ENCODE data around the gene MYL6B.

The MYL6B gene

GRCh38 chr12:56104815-56105608 is 47.4 kb upstream of the MYL6B start:
- H3K27ac ChIP-seq = peak overlapping the region; percentile 83
- no peak for DNase-seq (ENCODE audit: low spot score)
- ChIA-PET CTCF (interaction anchor here (0.6 to 1.6 kb wide), 4 partner anchors 20 to 371 kb away, joined by 3 to 5 read pairs (median 4); no protein-coding TSS in a partner anchor), POLR2A (ENCODE audit: low non-redundant PET) (interaction anchor here (0.8 to 2.7 kb wide), 5 partner anchors 10 to 60 kb away, joined by 3 to 10 read pairs (median 5); partner anchors contain the start of gene ZC3H10)
- no peak for TF ChIP-seq CTCF (conservative IDR thresholded peaks at IDR 0.05; ENCODE audit: low read depth)

- POLR2A ChIA-PET (ENCODE audit: low non-redundant PET) = interaction anchor here (2.7 kb wide), 1 partner anchor 12 kb away, joined by 10 read pairs; the partner anchor contains the start of gene ZC3H10
- TF ChIP-seq CTCF (conservative IDR thresholded peaks at IDR 0.05; ENCODE audit: low read depth) = no peak
- no peak for DNase-seq (ENCODE audit: low spot score)
- no peak overlapping the region for H3K27ac ChIP-seq
- CTCF ChIA-PET = interaction anchor here (0.6 to 1.6 kb wide), 4 partner anchors 26 to 371 kb away, joined by 3 to 5 read pairs (median 4); no protein-coding TSS in a partner anchor
Observed at GRCh38 chr12:56105609-56105902, 46.8 kb upstream of the MYL6B start.

- H3K27ac ChIP-seq = no peak overlapping the region
- CTCF ChIA-PET = interaction anchor here (0.7 to 1.2 kb wide), 3 partner anchors 28 to 82 kb away, joined by 3 to 5 read pairs (median 4); partner anchors contain the start of genes ERBB3 and SMARCC2
- POLR2A ChIA-PET (ENCODE audit: low non-redundant PET) = no interaction called here
- no peak for DNase-seq (ENCODE audit: low spot score)
- TF ChIP-seq CTCF (conservative IDR thresholded peaks at IDR 0.05; ENCODE audit: low read depth) = no peak
Observed at GRCh38 chr12:56107242-56107641, 45.1 kb upstream of the MYL6B start.

- DNase-seq (ENCODE audit: low spot score) = peak; percentile 65
- POLR2A ChIA-PET (ENCODE audit: low non-redundant PET) = no interaction called here
- no peak for TF ChIP-seq CTCF (conservative IDR thresholded peaks at IDR 0.05; ENCODE audit: low read depth)
- peak overlapping the region; percentile 79 for H3K27ac ChIP-seq
- CTCF ChIA-PET = interaction anchor here (0.7 to 1.6 kb wide), 2 partner anchors 64 to 65 kb away, joined by 4 to 11 read pairs; no protein-coding TSS in a partner anchor
Observed at GRCh38 chr12:56110571-56110970, 41.8 kb upstream of the MYL6B start.

GRCh38 chr12:56114084-56114483 is 38.3 kb upstream of the MYL6B start:
- POLR2A ChIA-PET (ENCODE audit: low non-redundant PET) = no interaction called here

GRCh38 chr12:56115329-56115728 is 37.1 kb upstream of the MYL6B start:
- ChIA-PET POLR2A (ENCODE audit: low non-redundant PET) (interaction anchor here (0.6 kb wide), 1 partner anchor 11 kb away, joined by 3 read pairs; the partner anchor contains the start of gene PA2G4), CTCF (interaction anchor here (0.6 to 0.7 kb wide), 2 partner anchors 19 to 350 kb away, joined by 4 to 5 read pairs; no protein-coding TSS in a partner anchor)
- no peak for TF ChIP-seq CTCF (conservative IDR thresholded peaks at IDR 0.05; ENCODE audit: low read depth)
- H3K27ac ChIP-seq = peak overlapping the region; percentile 92
- DNase-seq (ENCODE audit: low spot score) = no peak

More at GRCh38 chr12:56114084-56114483, 38.3 kb upstream of the MYL6B start:
- no peak overlapping the region for H3K27ac ChIP-seq
- no peak for DNase-seq (ENCODE audit: low spot score)
- no peak for TF ChIP-seq CTCF (conservative IDR thresholded peaks at IDR 0.05; ENCODE audit: low read depth)
- CTCF ChIA-PET = no interaction called here
